Neural progenitor cell (in vitro differentiated cells): ENCODE measurements around the gene STMP1. TPM values are rescaled to one million over a fixed set of nuclear protein-coding genes. Genes with fewer than 3 reads are reported as not detected.
A peak's percentile ranks its signal among the peaks of the same experiment; 100 is the strongest.

Experiments
- DNase-seq: peaks from one replicate; pipeline ENCODE4 v3.0.0-alpha.2; 2016; ENCODE audit warnings: low spot score
- H2AFZ ChIP-seq: fragments of 200-600 bp; sonication (generic); replicated peaks from 2 replicates; pipeline ENCODE4 v1.6.1; 2016; ENCODE audit warnings: antibody characterized with exemption
- H3F3A ChIP-seq: fragments of 200-600 bp; sonication (generic); 2 replicates; pipeline ENCODE4 v1.6.1; 2016; ENCODE audit warnings: antibody characterized with exemption, low read depth
- H3K27ac ChIP-seq: fragments of 200-600 bp; sonication (generic); 2 replicates; pipeline ENCODE4 v1.5.1; 2016; ENCODE audit warnings: mild to moderate bottlenecking
- H3K27me3 ChIP-seq: fragments of 200-600 bp; sonication (generic); 2 replicates; pipeline ENCODE4 v1.6.1; 2016; ENCODE audit warnings: mild to moderate bottlenecking, moderate library complexity
- H3K36me3 ChIP-seq: fragments of 200-600 bp; sonication (generic); 2 replicates; pipeline ENCODE4 v1.5.1; 2016
- H3K4me1 ChIP-seq: fragments of 200-600 bp; sonication (generic); 2 replicates; pipeline ENCODE4 v1.6.1; 2016; ENCODE audit warnings: mixed run types
- H3K4me2 ChIP-seq: fragments of 200-600 bp; sonication (generic); 2 replicates; pipeline ENCODE4 v1.6.1; 2016
- H3K4me3 ChIP-seq: fragments of 200-600 bp; sonication (generic); 2 replicates; pipeline ENCODE4 v1.5.1; 2016
- H3K79me2 ChIP-seq: fragments of 200-600 bp; sonication (generic); 2 replicates; pipeline ENCODE4 v1.6.1; 2016; ENCODE audit warnings: low read depth
- H3K9ac ChIP-seq: fragments of 200-600 bp; sonication (generic); 2 replicates; pipeline ENCODE4 v1.6.1; 2016
- H3K9me3 ChIP-seq: fragments of 200-600 bp; sonication (generic); 2 replicates; pipeline ENCODE4 v1.5.1; 2016; ENCODE audit warnings: low read depth
- H4K20me1 ChIP-seq: fragments of 200-600 bp; sonication (generic); 2 replicates; pipeline ENCODE4 v1.6.1; 2016; ENCODE audit warnings: low read depth
- H3K27ac Mint-ChIP-seq: 3 replicates; pipeline ENCODE4 v1.8.0; 2021; ENCODE audit warnings: mixed read lengths
- H3K27me3 Mint-ChIP-seq: 2 replicates; pipeline ENCODE4 v1.8.0; 2022; ENCODE audit warnings: low read depth, mild to moderate bottlenecking, inconsistent platforms, moderate library complexity, mixed read lengths; ENCODE audit not compliant: insufficient read depth
- H3K36me3 Mint-ChIP-seq: 3 replicates; pipeline ENCODE4 v1.8.0; 2021; ENCODE audit warnings: mixed read lengths
- H3K4me1 Mint-ChIP-seq: 3 replicates; pipeline ENCODE4 v1.8.0; 2021; ENCODE audit warnings: mixed read lengths
- H3K4me3 Mint-ChIP-seq: 3 replicates; pipeline ENCODE4 v1.8.0; 2021; ENCODE audit warnings: mild to moderate bottlenecking, moderate library complexity, mixed read lengths
- H3K9me3 Mint-ChIP-seq: 3 replicates; pipeline ENCODE4 v1.8.0; 2020; ENCODE audit warnings: mixed read lengths
- CTCF ChIP-seq: fragments of 200-600 bp; sonication (generic); IDR thresholded peaks from 2 replicates; pipeline ENCODE4 v1.5.1; 2017; ENCODE audit warnings: antibody characterized with exemption, mild to moderate bottlenecking
- EZH2 ChIP-seq: fragments of 200-600 bp; sonication (generic); IDR thresholded peaks from 2 replicates; pipeline ENCODE4 v1.6.1; 2017; ENCODE audit warnings: antibody characterized with exemption, mild to moderate bottlenecking, moderate library complexity
- EZH2phosphoT487 ChIP-seq: fragments of 200-600 bp; sonication (generic); IDR thresholded peaks from 2 replicates; pipeline ENCODE4 v1.6.1; 2017; ENCODE audit warnings: antibody characterized with exemption
- total RNA-seq: library from RNA; depleted of rRNA; stranded (reverse); fragments of >200 nt; gene quantifications from 2 replicates; pipeline ENCODE4 v1.2.3, GENCODE V29; 2015; ENCODE audit warnings: low replicate concordance

The STMP1 gene
- total RNA-seq, 1 donor from 2014 or later, result 30.4 TPM

- Histone ChIP-seq H3K4me1 (no peaks in the 10 kb centered on the region), H2AFZ (no peak overlapping the region), H3K36me3 (no peaks in the 10 kb centered on the region), H3K4me2 (no peak overlapping the region), H3K9me3 (no peaks in the 10 kb centered on the region), H3K9ac (no peak overlapping the region), H3F3A (no peaks in the 10 kb centered on the region), H3K79me2 (peaks cover 91% of the 10 kb centered on the region), H4K20me1 (peaks cover 50% of the 10 kb centered on the region), H3K4me3 (no peak overlapping the region), H3K27me3 (no peaks in the 10 kb centered on the region), H3K27ac (no peak overlapping the region)
- peaks cover 16% of the 10 kb centered on the region for H3K36me3 Mint-ChIP-seq
- DNase-seq, result no peak
- TF ChIP-seq EZH2phosphoT487 (no peak), EZH2 (no peak), CTCF (no peak)
- peak overlapping the region; percentile 15 for H3K27ac Mint-ChIP-seq
- peaks cover 6% of the 10 kb centered on the region for H3K9me3 Mint-ChIP-seq
- no peaks in the 10 kb centered on the region for H3K27me3 Mint-ChIP-seq
- no peak overlapping the region for H3K4me3 Mint-ChIP-seq
- peaks cover 5% of the 10 kb centered on the region for H3K4me1 Mint-ChIP-seq
Measured at GRCh38 chr7:135670179-135670578, 7.9 kb downstream of the STMP1 start.

GRCh38 chr7:135672560-135673359 lies 10.4 kb downstream of the STMP1 start:
- H3K9me3 ChIP-seq, result no peaks in the 10 kb centered on the region
- H3K9ac ChIP-seq, result no peak overlapping the region
- no peak overlapping the region for H3K4me3 Mint-ChIP-seq
- H3K36me3 Mint-ChIP-seq, result peaks cover 16% of the 10 kb centered on the region
- H3K27me3 ChIP-seq, result no peaks in the 10 kb centered on the region
- H3K4me1 Mint-ChIP-seq, result peaks cover 4% of the 10 kb centered on the region
- TF ChIP-seq EZH2phosphoT487 (no peak), EZH2 (no peak), CTCF (peak; percentile 86)
- H3K79me2 ChIP-seq, result peaks cover 66% of the 10 kb centered on the region
- peaks cover 4% of the 10 kb centered on the region for H3K36me3 ChIP-seq
- no peaks in the 10 kb centered on the region for H3F3A ChIP-seq
- H3K4me1 ChIP-seq, result no peaks in the 10 kb centered on the region
- DNase-seq, result peak; percentile 67
- peaks cover 4% of the 10 kb centered on the region for H3K9me3 Mint-ChIP-seq
- H3K27me3 Mint-ChIP-seq, result no peaks in the 10 kb centered on the region
- H3K4me2 ChIP-seq, result no peak overlapping the region
- H3K27ac ChIP-seq, result no peak overlapping the region
- H4K20me1 ChIP-seq, result peaks cover 34% of the 10 kb centered on the region
- no peak overlapping the region for H2AFZ ChIP-seq
- no peak overlapping the region for H3K27ac Mint-ChIP-seq
- no peak overlapping the region for H3K4me3 ChIP-seq

- Mint-ChIP-seq H3K27me3 (no peaks in the 10 kb centered on the region), H3K4me3 (no peak overlapping the region), H3K4me1 (peaks cover 4% of the 10 kb centered on the region), H3K27ac (no peak overlapping the region), H3K36me3 (peaks cover 14% of the 10 kb centered on the region), H3K9me3 (no peaks in the 10 kb centered on the region)
- Histone ChIP-seq H3K27ac (no peak overlapping the region), H3K4me2 (no peak overlapping the region), H3F3A (no peaks in the 10 kb centered on the region), H3K4me3 (no peak overlapping the region), H2AFZ (no peak overlapping the region), H3K36me3 (peaks cover 4% of the 10 kb centered on the region), H3K9me3 (no peaks in the 10 kb centered on the region), H3K9ac (no peak overlapping the region), H3K4me1 (no peaks in the 10 kb centered on the region), H3K79me2 (peaks cover 60% of the 10 kb centered on the region), H3K27me3 (no peaks in the 10 kb centered on the region), H4K20me1 (peaks cover 34% of the 10 kb centered on the region)
- DNase-seq, result no peak
- TF ChIP-seq EZH2 (no peak), EZH2phosphoT487 (no peak), CTCF (no peak)
Measured at GRCh38 chr7:135673360-135673706, 11.0 kb downstream of the STMP1 start.
